Karpas-422 (cell line): Measurements from ENCODE around the gene PDCD5. TPM values are rescaled to one million over a fixed set of nuclear protein-coding genes. Genes with fewer than 3 reads are reported as not detected.
"Not testable (repeated sequence)": the region's sequence is repeated elsewhere in the genome, so short reads cannot be mapped to it uniquely, and the experiment has no call there.

Experiments used
- DNase-seq: peaks from one replicate; pipeline ENCODE4 v3.0.0-alpha.2; 2015
- H2AFZ ChIP-seq: fragments of 200-600 bp; sonication (generic); 2 replicates; pipeline ENCODE4 v1.6.1; 2014; ENCODE audit warnings: antibody characterized with exemption, low read length, mixed read lengths
- H3K27ac ChIP-seq: fragments of 200-600 bp; sonication (generic); 2 replicates; pipeline ENCODE4 v1.5.1; 2014; ENCODE audit warnings: mild to moderate bottlenecking, low read length, moderate library complexity
- H3K27me3 ChIP-seq: fragments of 200-600 bp; sonication (generic); 2 replicates; pipeline ENCODE4 v1.6.1; 2014; ENCODE audit warnings: low read length, mixed read lengths
- H3K36me3 ChIP-seq: fragments of 200-600 bp; sonication (generic); 2 replicates; pipeline ENCODE4 v1.6.1; 2014; ENCODE audit warnings: low read length, mixed read lengths; ENCODE audit not compliant: insufficient read depth
- H3K4me1 ChIP-seq: fragments of 200-600 bp; sonication (generic); 2 replicates; pipeline ENCODE4 v1.6.1; 2014; ENCODE audit warnings: mild to moderate bottlenecking, low read length, mixed read lengths
- H3K4me2 ChIP-seq: fragments of 200-600 bp; sonication (generic); 2 replicates; pipeline ENCODE4 v1.6.1; 2014; ENCODE audit warnings: low read length, low read depth, mild to moderate bottlenecking; ENCODE audit not compliant: poor library complexity, severe bottlenecking
- H3K4me3 ChIP-seq: fragments of 200-600 bp; sonication (generic); 2 replicates; pipeline ENCODE4 v1.5.1; 2014; ENCODE audit warnings: mild to moderate bottlenecking, antibody characterized with exemption, low read length, mixed read lengths
- H3K79me2 ChIP-seq: fragments of 200-600 bp; sonication (generic); 2 replicates; pipeline ENCODE4 v1.6.1; 2014; ENCODE audit warnings: mild to moderate bottlenecking, low read length, mixed read lengths
- H3K9ac ChIP-seq: fragments of 200-600 bp; sonication (generic); 2 replicates; pipeline ENCODE4 v1.6.0; 2014; ENCODE audit warnings: low read length
- H3K9me2 ChIP-seq: fragments of 200-600 bp; sonication (generic), shearing (Covaris generic); replicated peaks from 2 replicates; pipeline ENCODE4 v1.6.0; 2014; ENCODE audit warnings: mild to moderate bottlenecking, low read length, moderate library complexity; ENCODE audit not compliant: insufficient read depth
- H3K9me3 ChIP-seq: fragments of 300-700, 200-600 bp; sonication (generic); 2 replicates; pipeline ENCODE4 v1.6.1; 2014; ENCODE audit warnings: low read length, mixed read lengths
- H4K20me1 ChIP-seq: fragments of 200-600 bp; sonication (generic); 2 replicates; pipeline ENCODE4 v1.6.1; 2014; ENCODE audit warnings: mild to moderate bottlenecking, antibody characterized with exemption, low read length, low read depth; ENCODE audit not compliant: insufficient read depth
- total RNA-seq: library from RNA; depleted of rRNA; stranded (reverse); fragments of >200 nt; shearing (Covaris generic); gene quantifications from 2 replicates; pipeline ENCODE4 v1.2.3, GENCODE V29; 2014; ENCODE audit warnings: low replicate concordance

PDCD5 gene
- total RNA-seq, 1 experiment from 2014 or later, result 115 TPM

GRCh38 chr19:32587747-32588504 is 6.9 kb downstream of the PDCD5 start:
- H3K9me3 ChIP-seq, H3K4me3 ChIP-seq, H3K9ac ChIP-seq, DNase-seq, H4K20me1 ChIP-seq, H3K9me2 ChIP-seq, H3K27ac ChIP-seq, H3K4me2 ChIP-seq, H2AFZ ChIP-seq, H3K4me1 ChIP-seq, H3K27me3 ChIP-seq: not testable (repeated sequence)
- peaks cover 31% of the 10 kb centered on the region for H3K36me3 ChIP-seq
- peaks cover 12% of the 10 kb centered on the region for H3K79me2 ChIP-seq

- peaks cover 37% of the 10 kb centered on the region for H3K36me3 ChIP-seq
- H4K20me1 ChIP-seq, result no peaks in the 10 kb centered on the region
- no peaks in the 10 kb centered on the region for H3K9me2 ChIP-seq
- no peak overlapping the region for H3K4me2 ChIP-seq
- DNase-seq, result no peak
- H2AFZ ChIP-seq, result no peak overlapping the region
- no peaks in the 10 kb centered on the region for H3K4me1 ChIP-seq
- no peaks in the 10 kb centered on the region for H3K9me3 ChIP-seq
- no peak overlapping the region for H3K9ac ChIP-seq
- no peaks in the 10 kb centered on the region for H3K79me2 ChIP-seq
- H3K27ac ChIP-seq, result no peak overlapping the region
- H3K4me3 ChIP-seq, result no peak overlapping the region
- no peaks in the 10 kb centered on the region for H3K27me3 ChIP-seq
These were observed 13.0 kb downstream of the PDCD5 start for GRCh38 chr19:32594021-32594420.

GRCh38 chr19:32595491-32595890 is 14.5 kb downstream of the PDCD5 start:
- Histone ChIP-seq H3K4me3 (no peak overlapping the region), H3K9me2 (no peaks in the 10 kb centered on the region), H4K20me1 (no peaks in the 10 kb centered on the region), H3K9ac (no peak overlapping the region), H3K36me3 (peaks cover 42% of the 10 kb centered on the region), H3K4me1 (no peaks in the 10 kb centered on the region), H3K27me3 (no peaks in the 10 kb centered on the region), H3K27ac (no peak overlapping the region), H3K4me2 (no peak overlapping the region), H2AFZ (no peak overlapping the region), H3K79me2 (no peaks in the 10 kb centered on the region), H3K9me3 (no peaks in the 10 kb centered on the region)
- DNase-seq, result no peak

- H4K20me1 ChIP-seq, result no peaks in the 10 kb centered on the region
- no peaks in the 10 kb centered on the region for H3K9me2 ChIP-seq
- no peaks in the 10 kb centered on the region for H3K27me3 ChIP-seq
- no peak overlapping the region for H3K4me2 ChIP-seq
- no peak overlapping the region for H3K27ac ChIP-seq
- H3K79me2 ChIP-seq, result no peaks in the 10 kb centered on the region
- H3K9ac ChIP-seq, result no peak overlapping the region
- no peak for DNase-seq
- peaks cover 42% of the 10 kb centered on the region for H3K36me3 ChIP-seq
- no peaks in the 10 kb centered on the region for H3K9me3 ChIP-seq
- no peak overlapping the region for H3K4me3 ChIP-seq
- no peak overlapping the region for H2AFZ ChIP-seq
- H3K4me1 ChIP-seq, result no peaks in the 10 kb centered on the region
These were observed 17.0 kb downstream of the PDCD5 start for GRCh38 chr19:32598022-32598421.

GRCh38 chr19:32599258-32599657 is 18.3 kb downstream of the PDCD5 start:
- Histone ChIP-seq H3K9me3 (no peaks in the 10 kb centered on the region), H3K4me1 (no peaks in the 10 kb centered on the region), H4K20me1 (no peaks in the 10 kb centered on the region), H3K9ac (no peak overlapping the region), H2AFZ (no peak overlapping the region), H3K79me2 (no peaks in the 10 kb centered on the region), H3K4me3 (no peak overlapping the region), H3K9me2 (no peaks in the 10 kb centered on the region), H3K27ac (no peak overlapping the region), H3K27me3 (no peaks in the 10 kb centered on the region), H3K36me3 (peaks cover 40% of the 10 kb centered on the region), H3K4me2 (no peak overlapping the region)
- no peak for DNase-seq

GRCh38 chr19:32599736-32600157 is 18.8 kb downstream of the PDCD5 start:
- no peaks in the 10 kb centered on the region for H3K27me3 ChIP-seq
- peak; percentile 81 for DNase-seq
- no peaks in the 10 kb centered on the region for H3K9me2 ChIP-seq
- no peak overlapping the region for H3K9ac ChIP-seq
- H2AFZ ChIP-seq, result no peak overlapping the region
- H3K27ac ChIP-seq, result no peak overlapping the region
- H3K9me3 ChIP-seq, result no peaks in the 10 kb centered on the region
- no peak overlapping the region for H3K4me2 ChIP-seq
- peaks cover 36% of the 10 kb centered on the region for H3K36me3 ChIP-seq
- no peaks in the 10 kb centered on the region for H3K79me2 ChIP-seq
- H3K4me3 ChIP-seq, result no peak overlapping the region
- no peaks in the 10 kb centered on the region for H3K4me1 ChIP-seq
- H4K20me1 ChIP-seq, result no peaks in the 10 kb centered on the region

- Histone ChIP-seq H4K20me1 (no peaks in the 10 kb centered on the region), H3K79me2 (no peaks in the 10 kb centered on the region), H3K4me3 (no peak overlapping the region), H3K4me1 (no peaks in the 10 kb centered on the region), H3K9me3 (no peaks in the 10 kb centered on the region), H3K4me2 (no peak overlapping the region), H2AFZ (no peak overlapping the region), H3K27ac (no peak overlapping the region), H3K9ac (no peak overlapping the region), H3K27me3 (no peaks in the 10 kb centered on the region), H3K9me2 (no peaks in the 10 kb centered on the region), H3K36me3 (peaks cover 13% of the 10 kb centered on the region)
- no peak for DNase-seq
These were observed 23.0 kb downstream of the PDCD5 start for GRCh38 chr19:32603961-32604360.

- Histone ChIP-seq H3K4me1 (no peaks in the 10 kb centered on the region), H3K36me3 (peaks cover 7% of the 10 kb centered on the region), H3K9ac (no peak overlapping the region)
These were observed 24.6 kb downstream of the PDCD5 start for GRCh38 chr19:32605544-32605943.

More at GRCh38 chr19:32605544-32605943, 24.6 kb downstream of the PDCD5 start:
- Histone ChIP-seq H3K27me3 (no peaks in the 10 kb centered on the region), H2AFZ (no peak overlapping the region), H3K4me2 (no peak overlapping the region), H4K20me1 (no peaks in the 10 kb centered on the region), H3K79me2 (no peaks in the 10 kb centered on the region), H3K27ac (no peak overlapping the region), H3K4me3 (no peak overlapping the region), H3K9me3 (no peaks in the 10 kb centered on the region), H3K9me2 (no peaks in the 10 kb centered on the region)
- DNase-seq, result no peak
